SK-N-SH treated with all-trans-retinoic acid at 6 μM for 48 hours (cell line): ENCODE measurements around the gene SHOX.

Source experiments
- ATAC-seq: fragments of 200-7000 bp; cut with Tn5 transposase; 3 replicates; pipeline ENCODE4 v1.9.1; 2020; ENCODE audit warnings: mild to moderate bottlenecking, moderate library complexity
- ARNTL ChIP-seq: fragments of 450-650 bp; formaldehyde crosslinking; IDR thresholded peaks from 2 replicates; pipeline ENCODE4 v1.5.0; 2020; ENCODE audit warnings: low read depth, mild to moderate bottlenecking, moderate library complexity, borderline replicate concordance
- BACH2 ChIP-seq: fragments of 250-450 bp; sonication (Bioruptor Pico); IDR thresholded peaks from 2 replicates; pipeline ENCODE4 v1.9.0; 2021; ENCODE audit warnings: mild to moderate bottlenecking, borderline replicate concordance
- CSDC2 ChIP-seq: fragments of 250-450 bp; sonication (Bioruptor Pico); IDR thresholded peaks from 2 replicates; pipeline ENCODE4 v1.5.0; 2020; ENCODE audit warnings: mild to moderate bottlenecking, moderate library complexity
- CSRNP3 ChIP-seq: fragments of 250-450 bp; sonication (Bioruptor Pico); IDR thresholded peaks from 2 replicates; pipeline ENCODE4 v1.5.1; 2021; ENCODE audit warnings: mild to moderate bottlenecking, moderate library complexity
- ESRRG ChIP-seq: fragments of 250-450 bp; sonication (Bioruptor Pico); IDR thresholded peaks from 2 replicates; pipeline ENCODE4 v1.6.1; 2021; ENCODE audit warnings: mild to moderate bottlenecking
- ISL1 ChIP-seq: fragments of 250-450 bp; sonication (Bioruptor Pico); IDR thresholded peaks from 2 replicates; pipeline ENCODE4 v2.1.2; 2022; ENCODE audit warnings: mild to moderate bottlenecking, moderate library complexity
- OSR1 ChIP-seq: fragments of 250-450 bp; sonication (Bioruptor Pico); IDR thresholded peaks from 2 replicates; pipeline ENCODE4 v1.8.0; 2022; ENCODE audit warnings: moderate library complexity, mild to moderate bottlenecking, inconsistent platforms
- PATZ1 ChIP-seq: fragments of 250-450 bp; sonication (Bioruptor Pico); IDR thresholded peaks from 2 replicates; pipeline ENCODE4 v1.8.0; 2020; ENCODE audit warnings: mild to moderate bottlenecking, moderate library complexity, borderline replicate concordance
- POU6F1 ChIP-seq: fragments of 250-450 bp; sonication (Bioruptor Pico); IDR thresholded peaks from 2 replicates; pipeline ENCODE4 v1.8.0; 2021; ENCODE audit warnings: low read depth, mild to moderate bottlenecking, moderate library complexity, borderline replicate concordance
- PPARA ChIP-seq: fragments of 250-450 bp; sonication (Bioruptor Pico); IDR thresholded peaks from 2 replicates; pipeline ENCODE4 v1.5.0; 2020; ENCODE audit warnings: mild to moderate bottlenecking, borderline replicate concordance
- SNAI2 ChIP-seq: fragments of 250-450 bp; sonication (Bioruptor Pico); IDR thresholded peaks from 2 replicates; pipeline ENCODE4 v1.5.0; 2020; ENCODE audit warnings: mild to moderate bottlenecking, moderate library complexity
- TCF4 ChIP-seq: fragments of 250-450 bp; sonication (Bioruptor Pico); IDR thresholded peaks from 2 replicates; pipeline ENCODE4 v1.8.0; 2021; ENCODE audit warnings: mild to moderate bottlenecking, moderate library complexity, borderline replicate concordance
- TOX ChIP-seq: fragments of 250-450 bp; sonication (Bioruptor Pico); IDR thresholded peaks from 2 replicates; pipeline ENCODE4 v1.8.0; 2021; ENCODE audit warnings: mild to moderate bottlenecking, moderate library complexity, borderline replicate concordance
- TSHZ2 ChIP-seq: fragments of 250-450 bp; sonication (Bioruptor Pico); IDR thresholded peaks from 2 replicates; pipeline ENCODE4 v1.5.0; 2020; ENCODE audit warnings: mild to moderate bottlenecking, moderate library complexity
- ZC3H10 ChIP-seq: fragments of 250-450 bp; sonication (Bioruptor Pico); IDR thresholded peaks from 2 replicates; pipeline ENCODE4 v1.5.1; 2021; ENCODE audit warnings: mild to moderate bottlenecking, moderate library complexity
- ZFP3 ChIP-seq: fragments of 250-450 bp; sonication (Bioruptor Pico); IDR thresholded peaks from 2 replicates; pipeline ENCODE4 v1.5.0; 2020; ENCODE audit warnings: mild to moderate bottlenecking, moderate library complexity
- ZFP30 ChIP-seq: fragments of 450-650 bp; formaldehyde crosslinking; IDR thresholded peaks from 2 replicates; pipeline ENCODE4 v1.5.0; 2022; ENCODE audit warnings: mild to moderate bottlenecking, moderate library complexity
- ZNF565 ChIP-seq: fragments of 450-650 bp; formaldehyde crosslinking; conservative IDR thresholded peaks from 2 replicates; pipeline ENCODE4 v1.5.0; 2020; ENCODE audit warnings: low read depth, mild to moderate bottlenecking, moderate library complexity
- ZNF70 ChIP-seq: fragments of 450-650 bp; formaldehyde crosslinking; IDR thresholded peaks from 2 replicates; pipeline ENCODE4 v1.5.0; 2020; ENCODE audit warnings: mild to moderate bottlenecking, moderate library complexity
- ZNF8 ChIP-seq: fragments of 450-650 bp; formaldehyde crosslinking; IDR thresholded peaks from 2 replicates; pipeline ENCODE4 v1.5.0; 2020; ENCODE audit warnings: mild to moderate bottlenecking, moderate library complexity
- TF ChIP-seq, protein P1 (sequence below): fragments of 250-450 bp; sonication (Bioruptor Pico); IDR thresholded peaks from 2 replicates; pipeline ENCODE4 v1.5.1; 2020; ENCODE audit warnings: low read depth, mild to moderate bottlenecking, moderate library complexity

SHOX gene

DNA sequence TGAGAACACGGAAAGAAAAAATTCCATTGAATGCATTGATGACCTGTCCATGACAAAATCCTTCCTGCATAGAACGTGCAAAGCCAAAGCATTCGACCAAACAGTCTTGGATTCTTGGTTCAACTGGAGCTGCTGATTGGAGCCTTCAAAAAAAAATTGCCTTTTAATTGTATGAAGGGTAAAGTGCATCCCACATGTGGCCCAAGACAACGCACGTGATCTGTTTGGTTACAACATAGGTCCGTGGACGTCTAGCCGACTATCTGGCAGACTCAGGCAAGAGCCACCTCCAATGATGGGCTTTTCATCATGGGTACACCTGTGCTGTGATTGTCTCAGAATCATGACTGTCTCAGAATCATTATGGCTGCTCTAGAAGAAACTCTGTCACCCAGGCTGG lies 52.3 kb downstream of the SHOX start:
- ATAC-seq: no peak
- TF ChIP-seq CSRNP3 (CRISPR knock-in tag) (no peak), ARNTL (CRISPR knock-in tag) (no peak), ZNF70 (CRISPR knock-in tag) (no peak), ZFP3 (CRISPR knock-in tag) (no peak), ZNF8 (CRISPR knock-in tag) (no peak), ZC3H10 (CRISPR knock-in tag) (no peak), OSR1 (CRISPR knock-in tag) (no peak), TCF4 (CRISPR knock-in tag) (no peak)

DNA sequence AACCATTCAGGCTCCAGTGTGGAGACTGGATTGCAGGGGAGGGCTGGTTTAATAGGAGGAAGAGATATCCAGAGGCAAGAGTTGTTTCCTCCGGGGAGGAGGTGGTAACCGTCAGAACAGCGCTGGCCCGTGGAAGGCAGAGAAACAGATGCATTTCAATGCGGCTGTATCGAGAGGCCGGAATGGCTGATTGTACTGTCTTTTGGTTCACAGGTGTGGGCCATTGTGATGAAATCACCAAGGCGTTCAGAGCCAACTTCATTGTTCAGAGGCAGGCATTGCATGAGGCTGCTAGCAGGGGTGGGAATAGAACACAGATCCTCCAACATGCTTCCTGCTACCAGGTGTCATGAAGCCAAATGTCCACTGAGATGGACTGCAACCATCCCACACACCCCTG lies 53.0 kb downstream of the SHOX start:
- no peak for ATAC-seq
- no peak for TF ChIP-seq ISL1 (CRISPR knock-in tag)
- TF ChIP-seq, protein P1, sequence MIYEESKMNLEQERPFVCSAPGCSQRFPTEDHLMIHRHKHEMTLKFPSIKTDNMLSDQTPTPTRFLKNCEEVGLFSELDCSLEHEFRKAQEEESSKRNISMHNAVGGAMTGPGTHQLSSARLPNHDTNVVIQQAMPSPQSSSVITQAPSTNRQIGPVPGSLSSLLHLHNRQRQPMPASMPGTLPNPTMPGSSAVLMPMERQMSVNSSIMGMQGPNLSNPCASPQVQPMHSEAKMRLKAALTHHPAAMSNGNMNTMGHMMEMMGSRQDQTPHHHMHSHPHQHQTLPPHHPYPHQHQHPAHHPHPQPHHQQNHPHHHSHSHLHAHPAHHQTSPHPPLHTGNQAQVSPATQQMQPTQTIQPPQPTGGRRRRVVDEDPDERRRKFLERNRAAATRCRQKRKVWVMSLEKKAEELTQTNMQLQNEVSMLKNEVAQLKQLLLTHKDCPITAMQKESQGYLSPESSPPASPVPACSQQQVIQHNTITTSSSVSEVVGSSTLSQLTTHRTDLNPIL (CRISPR knock-in tag): no peak
- no peak for TF ChIP-seq SNAI2
- TF ChIP-seq BACH2: no peak
- no peak for TF ChIP-seq ZFP3 (CRISPR knock-in tag)
- no peak for TF ChIP-seq POU6F1 (CRISPR knock-in tag)
- no peak for TF ChIP-seq ARNTL (CRISPR knock-in tag)
- no peak for TF ChIP-seq ZNF70 (CRISPR knock-in tag)
- no peak for TF ChIP-seq PATZ1
- TF ChIP-seq TCF4 (CRISPR knock-in tag): no peak
- no peak for TF ChIP-seq OSR1 (CRISPR knock-in tag)

DNA sequence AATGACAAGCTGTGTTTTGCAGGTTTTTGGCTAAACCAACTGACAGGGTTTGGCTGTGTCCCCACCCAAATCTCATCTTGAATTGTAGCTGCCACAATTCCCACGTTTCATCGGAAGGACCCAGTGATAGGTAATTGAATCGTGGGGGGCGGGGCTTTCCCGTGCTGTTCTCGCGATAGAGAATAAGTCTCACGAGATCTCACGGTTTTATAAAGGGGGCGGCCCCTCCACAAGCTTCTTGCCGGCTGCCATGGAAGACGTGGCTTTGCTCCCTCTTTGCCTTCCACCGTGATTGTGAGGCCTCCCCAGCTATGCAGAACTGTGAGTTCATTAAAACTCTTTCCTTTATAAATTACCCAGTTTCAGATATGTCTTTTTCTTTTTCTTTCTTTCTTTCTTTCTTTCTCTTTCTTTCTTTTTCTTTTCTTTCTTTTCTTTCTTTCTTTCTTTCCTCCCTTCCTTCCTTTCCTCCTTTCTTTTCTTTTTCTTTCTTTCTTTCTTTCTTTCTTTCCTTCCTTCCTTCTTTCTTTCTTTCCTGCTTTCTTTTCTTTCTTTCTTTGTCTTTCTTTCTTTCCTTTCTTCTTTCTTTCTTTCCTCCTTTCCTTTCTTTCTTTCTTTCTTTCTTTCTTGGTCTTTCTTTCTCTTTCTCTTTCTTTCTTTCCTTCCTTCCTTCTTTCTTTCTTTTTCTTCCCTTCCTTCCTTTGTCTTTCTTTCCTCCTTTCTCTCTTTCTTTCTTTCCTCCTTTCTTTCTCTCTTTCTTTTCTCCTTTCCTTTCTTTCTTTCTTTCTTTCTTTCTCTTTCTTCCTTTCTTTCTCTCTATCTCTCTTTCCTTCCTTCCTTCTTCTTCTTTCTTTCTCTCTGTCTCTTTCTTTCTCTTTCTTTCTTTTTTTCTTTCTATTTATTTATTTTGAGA lies 54.8 kb downstream of the SHOX start:
- no peak for ATAC-seq
- TF ChIP-seq TOX (CRISPR knock-in tag) (no peak), PPARA (CRISPR knock-in tag) (no peak), TCF4 (CRISPR knock-in tag) (no peak), CSDC2 (CRISPR knock-in tag) (no peak), TSHZ2 (no peak), ZNF70 (CRISPR knock-in tag) (no peak), ZFP30 (CRISPR knock-in tag) (no peak), BACH2 (no peak), CSRNP3 (CRISPR knock-in tag) (no peak), ZFP3 (CRISPR knock-in tag) (no peak), ZNF565 (no peak), PATZ1 (no peak), OSR1 (CRISPR knock-in tag) (no peak), ESRRG (no peak)
- TF ChIP-seq, protein P1 (CRISPR knock-in tag): no peak
